AG04449 (cell line): ENCODE data around the gene JAZF1.

Experiments used
- CTCF ChIA-PET: fragments of 350-600 bp; formaldehyde crosslinking; extraction: SDS; loops from one replicate; lab custom pipeline; 2021; ENCODE audit warnings: antibody characterized with exemption; lab: Yijun Ruan, JAX
- POLR2A ChIA-PET: fragments of 400-600, 350-600 bp; formaldehyde crosslinking; extraction: SDS; loops from one replicate; lab custom pipeline; 2020; ENCODE audit warnings: antibody characterized with exemption, inconsistent platforms; lab: Yijun Ruan, JAX
- DNase-seq: peaks from one replicate; pipeline ENCODE4 v3.0.0-alpha.2; 2010; ENCODE audit warnings: low read depth, low spot score
- H3K4me3 ChIP-seq: 2 replicates; pipeline ENCODE4 v1.5.1; 2011; ENCODE audit warnings: low read depth, mild to moderate bottlenecking, control low read depth, low read length
- CTCF ChIP-seq: IDR thresholded peaks from one replicate; pipeline ENCODE4 v1.5.1; 2011; ENCODE audit warnings: mild to moderate bottlenecking, moderate library complexity, low read length, control low read depth, inconsistent platforms; ENCODE audit not compliant: insufficient read depth; ENCODE audit errors: missing control alignments

Gene JAZF1

GRCh38 chr7:28224172-28224571, 43.6 kb upstream of the JAZF1 start:
- CTCF ChIA-PET, result interaction anchor here (0.6 kb wide), 1 partner anchor 36 kb away, joined by 3 read pairs; no protein-coding TSS in a partner anchor
- no peak for TF ChIP-seq CTCF
- POLR2A ChIA-PET, result no interaction called here
- no peak overlapping the region for H3K4me3 ChIP-seq
- no peak for DNase-seq

- no peak overlapping the region for H3K4me3 ChIP-seq
- no peak for DNase-seq
- TF ChIP-seq CTCF, result no peak
- POLR2A ChIA-PET, result no interaction called here
- CTCF ChIA-PET, result no interaction called here
Observed at GRCh38 chr7:28222636-28223035, 42.0 kb upstream of the JAZF1 start.

GRCh38 chr7:28219793-28220192, 39.2 kb upstream of the JAZF1 start:
- ChIA-PET POLR2A (interaction anchor here (0.9 kb wide), 1 partner anchor 150 kb away, joined by 3 read pairs; no protein-coding TSS in a partner anchor), CTCF (no interaction called here)
- no peak overlapping the region for H3K4me3 ChIP-seq
- DNase-seq, result no peak
- TF ChIP-seq CTCF, result no peak

- TF ChIP-seq CTCF, result no peak
- ChIA-PET CTCF (no interaction called here), POLR2A (no interaction called here)
- no peak overlapping the region for H3K4me3 ChIP-seq
- no peak for DNase-seq
Observed at GRCh38 chr7:28217143-28217542, 36.5 kb upstream of the JAZF1 start.

- POLR2A ChIA-PET, result no interaction called here
- no peak overlapping the region for H3K4me3 ChIP-seq
- CTCF ChIA-PET, result no interaction called here
- DNase-seq, result no peak
- no peak for TF ChIP-seq CTCF
Observed at GRCh38 chr7:28211006-28211405, 30.4 kb upstream of the JAZF1 start.

GRCh38 chr7:28208506-28208905, 27.9 kb upstream of the JAZF1 start:
- no peak overlapping the region for H3K4me3 ChIP-seq
- CTCF ChIA-PET, result interaction anchor here (1.2 kb wide), 1 partner anchor 111 kb away, joined by 3 read pairs; no protein-coding TSS in a partner anchor
- POLR2A ChIA-PET, result no interaction called here
- TF ChIP-seq CTCF, result no peak
- DNase-seq, result no peak
